Prostate gland (tissue), 2 donors: ENCODE results near the gene CFHR4. TPM values are rescaled to one million over a fixed set of nuclear protein-coding genes. Genes with fewer than 3 reads are reported as not detected.
"Not testable (repeated sequence)": the region's sequence is repeated elsewhere in the genome, so short reads cannot be mapped to it uniquely, and the experiment has no call there.

Source experiments
- DNase-seq: peaks from one replicate; pipeline ENCODE4 v3.0.0-alpha.2; 2019; ENCODE audit warnings: low spot score
- H3K27ac ChIP-seq, 2 donors: fragments of 200-600 bp; sonication (generic); 2 replicates each; pipeline ENCODE4 v1.5.1; 2017 to 2019
- H3K27me3 ChIP-seq: fragments of 200-600 bp; sonication (generic); replicated peaks from 2 replicates; pipeline ENCODE4 v1.5.1; 2019; ENCODE audit not compliant: insufficient read depth
- H3K36me3 ChIP-seq, 2 donors: fragments of 200-600 bp; sonication (generic); 1 replicate in 1 of 2; 2 replicates in 1 of 2; pipeline versions ENCODE4 v1.5.1 to v1.8.1; 2017 to 2019
- H3K4me1 ChIP-seq: fragments of 200-600 bp; sonication (generic); replicated peaks from 2 replicates; pipeline ENCODE4 v1.5.1; 2019
- H3K4me3 ChIP-seq, 2 donors: fragments of 200-600 bp; sonication (generic); 2 replicates each; pipeline ENCODE4 v1.5.1; 2017 to 2019
- H3K9me3 ChIP-seq: fragments of 200-600 bp; sonication (generic); 2 replicates; pipeline ENCODE4 v1.5.1; 2017
- CTCF ChIP-seq, 4 experiments: fragments of 200-600 bp in 2 of 4; fragments of 450-650 bp in 2 of 4; sonication (generic) in 2 of 4; IDR thresholded peaks; 1 replicate in 3 of 4; 2 replicates in 1 of 4; pipeline ENCODE4 v1.5.1; 2016 to 2019; ENCODE audit warnings: antibody characterized with exemption in 4 of 4, mild to moderate bottlenecking in 2 of 4, moderate library complexity in 2 of 4
- POLR2A ChIP-seq: fragments of 450-650 bp; IDR thresholded peaks from one replicate; pipeline ENCODE4 v1.6.1; 2016; ENCODE audit warnings: antibody characterized with exemption, mild to moderate bottlenecking
- POLR2AphosphoS5 ChIP-seq: sonication (generic); formaldehyde crosslinking; IDR thresholded peaks from one replicate; pipeline ENCODE4 v1.6.1; 2017; ENCODE audit warnings: antibody characterized with exemption
- WGBS: methylation state at CpG from one replicate; pipeline ENCODE4 v1.1.5; 2018; 5-methylcytosine and 5-hydroxymethylcytosine counted together
- intact Hi-C: fragments of 100-400 bp; cut with DNase I; formaldehyde crosslinking; loops from one replicate; pipeline ENCODE4 v1.14.2; 2022
- total RNA-seq, 2 donors: library from RNA; depleted of rRNA; stranded (reverse); fragments of >200 nt; gene quantifications; one replicate each; pipeline ENCODE4 v1.1.0, GENCODE V29; 2016

Gene CFHR4
- not detected for total RNA-seq

- H3K4me1 ChIP-seq, result no peaks in the 10 kb centered on the region
- intact Hi-C loops, result no loop called here
- H3K36me3 ChIP-seq, result no peaks in the 10 kb centered on the region
- H3K9me3 ChIP-seq, result no peaks in the 10 kb centered on the region
- H3K4me3 ChIP-seq, result no peak within 1 kb of the TSS
- no peaks in the 10 kb centered on the region for H3K27me3 ChIP-seq
- DNase-seq, result no peak
- TF ChIP-seq CTCF (IDR thresholded peaks at IDR 0.05), result no peak
- no peak for TF ChIP-seq POLR2AphosphoS5
- TF ChIP-seq POLR2A, result no peak
- H3K27ac ChIP-seq, result no peak within 1 kb of the TSS
Measured at GRCh38 chr1:196887515-196888239, at the start of gene CFHR4. CFHR4 (plus strand) TSS chr1:196888052; CDS start chr1:196888151, 99 bp downstream.

- H3K27me3 ChIP-seq, H3K27ac ChIP-seq, H3K4me3 ChIP-seq, H3K4me1 ChIP-seq, intact Hi-C loops, H3K9me3 ChIP-seq, H3K36me3 ChIP-seq, DNase-seq: not testable (repeated sequence)
- WGBS, result 73% methylated on average over 2 of the region's 4 CpGs
Measured at GRCh38 chr1:196849613-196850492, 38.0 kb upstream of the CFHR4 start.

GRCh38 chr1:196856053-196856452 lies 31.8 kb upstream of the CFHR4 start:
- Histone ChIP-seq H3K4me1 (no peaks in the 10 kb centered on the region), H3K9me3 (no peaks in the 10 kb centered on the region), H3K4me3 (no peak overlapping the region), H3K36me3 (no peaks in the 10 kb centered on the region), H3K27me3 (no peaks in the 10 kb centered on the region), H3K27ac (no peak overlapping the region)
- DNase-seq, result no peak
- intact Hi-C loops, result no loop called here
- TF ChIP-seq POLR2A (no peak), POLR2AphosphoS5 (no peak), CTCF (IDR thresholded peaks at IDR 0.05) (no peak)
- WGBS, result 81% methylated on average over 6 of the region's 6 CpGs

- H3K9me3 ChIP-seq, result no peaks in the 10 kb centered on the region
- DNase-seq, result no peak
- 76% methylated on average over 2 of the region's 2 CpGs for WGBS
- intact Hi-C loops, result no loop called here
- no peak for TF ChIP-seq POLR2AphosphoS5
- no peak for TF ChIP-seq CTCF (IDR thresholded peaks at IDR 0.05)
- no peak for TF ChIP-seq POLR2A
- H3K27ac ChIP-seq, result no peak overlapping the region
- H3K4me1 ChIP-seq, result no peaks in the 10 kb centered on the region
- no peaks in the 10 kb centered on the region for H3K36me3 ChIP-seq
- H3K4me3 ChIP-seq, result no peak overlapping the region
- no peaks in the 10 kb centered on the region for H3K27me3 ChIP-seq
Measured at GRCh38 chr1:196857188-196857587, 30.7 kb upstream of the CFHR4 start.

GRCh38 chr1:196858811-196859210 lies 29.0 kb upstream of the CFHR4 start:
- TF ChIP-seq POLR2A (no peak), CTCF (IDR thresholded peaks at IDR 0.05) (no peak), POLR2AphosphoS5 (no peak)
- 62% methylated on average over 3 of the region's 3 CpGs for WGBS
- H3K36me3 ChIP-seq, result no peaks in the 10 kb centered on the region
- H3K4me3 ChIP-seq, result no peak overlapping the region
- H3K9me3 ChIP-seq, result no peaks in the 10 kb centered on the region
- no peaks in the 10 kb centered on the region for H3K27me3 ChIP-seq
- H3K27ac ChIP-seq, result no peak overlapping the region
- DNase-seq, result no peak
- intact Hi-C loops, result no loop called here
- no peaks in the 10 kb centered on the region for H3K4me1 ChIP-seq
